Activated T-helper 17 cell treated with anti-CD3 and anti-CD28 coated beads, Interleukin-2, amount 50 U/mL, for 72 hours (primary cell): ENCODE results near the gene DHRS1. TPM values are rescaled to one million over a fixed set of nuclear protein-coding genes. Genes with fewer than 3 reads are reported as not detected.

ENCODE experiments used
- ATAC-seq: fragments of 150-1000 bp; cut with Tn5 transposase; replicated peaks from 2 replicates; pipeline ENCODE4 v1.10.0; 2021; ENCODE audit warnings: mild to moderate bottlenecking, moderate library complexity
- H3K27ac Mint-ChIP-seq: one replicate; pipeline ENCODE4 v1.8.0; 2022; ENCODE audit warnings: mixed read lengths
- H3K27me3 Mint-ChIP-seq: one replicate; pipeline ENCODE4 v1.8.0; 2022; ENCODE audit warnings: mixed read lengths
- H3K36me3 Mint-ChIP-seq: one replicate; pipeline ENCODE4 v1.8.0; 2022; ENCODE audit warnings: low read depth, mild to moderate bottlenecking, mixed read lengths
- H3K4me1 Mint-ChIP-seq: one replicate; pipeline ENCODE4 v1.8.0; 2022; ENCODE audit warnings: mixed read lengths
- H3K4me3 Mint-ChIP-seq: one replicate; pipeline ENCODE4 v1.8.0; 2022; ENCODE audit warnings: mild to moderate bottlenecking, mixed read lengths
- H3K9me3 Mint-ChIP-seq: one replicate; pipeline ENCODE4 v1.8.0; 2022; ENCODE audit warnings: mixed read lengths
- total RNA-seq, 2 donors: library from RNA; stranded (reverse); gene quantifications; one replicate each; pipeline ENCODE4 v1.2.3, GENCODE V29; 2022

DHRS1 gene
- total RNA-seq = 10 to 100 TPM; 12.6 to 14.2 TPM

- H3K9me3 Mint-ChIP-seq = no peaks in the 10 kb centered on the region
- peaks cover 69% of the 10 kb centered on the region for H3K36me3 Mint-ChIP-seq
- H3K27me3 Mint-ChIP-seq = no peaks in the 10 kb centered on the region
- peak; percentile 84 for ATAC-seq
- peaks cover 24% of the 10 kb centered on the region for H3K4me1 Mint-ChIP-seq
- peak within 1 kb of the TSS; percentile 95 for H3K4me3 Mint-ChIP-seq
- H3K27ac Mint-ChIP-seq = peak within 1 kb of the TSS; percentile 96
These were observed at the start of gene DHRS1, which contains the start of gene NOP9 for GRCh38 chr14:24299255-24300191. Gene DHRS1 (minus strand): TSS chr14:24299780. CDS start chr14:24299106, 674 bp downstream. Gene NOP9 (plus strand): TSS chr14:24299850. CDS start chr14:24299955, 105 bp downstream.

- Mint-ChIP-seq H3K4me3 (no peak overlapping the region), H3K36me3 (no peaks in the 10 kb centered on the region), H3K27ac (no peak overlapping the region), H3K27me3 (peaks cover 29% of the 10 kb centered on the region), H3K9me3 (no peaks in the 10 kb centered on the region), H3K4me1 (no peaks in the 10 kb centered on the region)
- ATAC-seq = no peak
These were observed 48.6 kb upstream of the DHRS1 start for GRCh38 chr14:24348186-24348585.

GRCh38 chr14:24347134-24347533, 47.6 kb upstream of the DHRS1 start:
- Mint-ChIP-seq H3K9me3 (no peaks in the 10 kb centered on the region), H3K36me3 (no peaks in the 10 kb centered on the region), H3K4me3 (no peak overlapping the region), H3K4me1 (no peaks in the 10 kb centered on the region), H3K27ac (no peak overlapping the region), H3K27me3 (peaks cover 26% of the 10 kb centered on the region)
- ATAC-seq = no peak

- no peak overlapping the region for H3K27ac Mint-ChIP-seq
- no peaks in the 10 kb centered on the region for H3K36me3 Mint-ChIP-seq
- no peak for ATAC-seq
- H3K9me3 Mint-ChIP-seq = no peaks in the 10 kb centered on the region
- H3K4me1 Mint-ChIP-seq = peaks cover 4% of the 10 kb centered on the region
- no peak overlapping the region for H3K4me3 Mint-ChIP-seq
- peaks cover 12% of the 10 kb centered on the region for H3K27me3 Mint-ChIP-seq
These were observed 44.4 kb upstream of the DHRS1 start for GRCh38 chr14:24343795-24344660.

GRCh38 chr14:24342889-24343288, 43.3 kb upstream of the DHRS1 start:
- Mint-ChIP-seq H3K4me1 (peaks cover 4% of the 10 kb centered on the region), H3K27ac (no peak overlapping the region), H3K36me3 (peaks cover 7% of the 10 kb centered on the region), H3K9me3 (no peaks in the 10 kb centered on the region), H3K27me3 (peaks cover 12% of the 10 kb centered on the region), H3K4me3 (no peak overlapping the region)
- no peak for ATAC-seq

GRCh38 chr14:24340606-24341005, 41.0 kb upstream of the DHRS1 start:
- Mint-ChIP-seq H3K4me1 (peaks cover 4% of the 10 kb centered on the region), H3K9me3 (no peaks in the 10 kb centered on the region), H3K4me3 (peak overlapping the region; percentile 88), H3K27me3 (peaks cover 12% of the 10 kb centered on the region), H3K36me3 (peaks cover 28% of the 10 kb centered on the region), H3K27ac (no peak overlapping the region)
- no peak for ATAC-seq

- Mint-ChIP-seq H3K9me3 (no peaks in the 10 kb centered on the region), H3K4me3 (peak within 1 kb of the TSS; percentile 88), H3K4me1 (peaks cover 4% of the 10 kb centered on the region), H3K36me3 (peaks cover 37% of the 10 kb centered on the region), H3K27ac (peak within 1 kb of the TSS; percentile 64), H3K27me3 (peaks cover 11% of the 10 kb centered on the region)
- ATAC-seq = peak; percentile 97
These were observed 39.9 kb upstream of the DHRS1 start, which contains the start of gene RIPK3 for GRCh38 chr14:24339284-24340151. Gene RIPK3 (minus strand): TSS chr14:24339991. CDS start chr14:24339826, 165 bp downstream.

- peak overlapping the region; percentile 88 for H3K4me3 Mint-ChIP-seq
- H3K4me1 Mint-ChIP-seq = peaks cover 4% of the 10 kb centered on the region
- H3K9me3 Mint-ChIP-seq = no peaks in the 10 kb centered on the region
- H3K27ac Mint-ChIP-seq = no peak overlapping the region
- peaks cover 37% of the 10 kb centered on the region for H3K36me3 Mint-ChIP-seq
- ATAC-seq = no peak
- peaks cover 8% of the 10 kb centered on the region for H3K27me3 Mint-ChIP-seq
These were observed 39.3 kb upstream of the DHRS1 start for GRCh38 chr14:24338843-24339242.

GRCh38 chr14:24337824-24338175, 38.2 kb upstream of the DHRS1 start:
- Mint-ChIP-seq H3K4me1 (peaks cover 4% of the 10 kb centered on the region), H3K4me3 (peak overlapping the region; percentile 88), H3K27me3 (peaks cover 6% of the 10 kb centered on the region), H3K9me3 (no peaks in the 10 kb centered on the region), H3K36me3 (peaks cover 37% of the 10 kb centered on the region), H3K27ac (no peak overlapping the region)
- ATAC-seq = no peak

- Mint-ChIP-seq H3K4me3 (peak overlapping the region; percentile 88), H3K36me3 (peaks cover 38% of the 10 kb centered on the region), H3K27me3 (peaks cover 8% of the 10 kb centered on the region), H3K9me3 (no peaks in the 10 kb centered on the region), H3K27ac (no peak overlapping the region), H3K4me1 (peaks cover 10% of the 10 kb centered on the region)
- no peak for ATAC-seq
These were observed 37.7 kb upstream of the DHRS1 start for GRCh38 chr14:24337144-24337823.

GRCh38 chr14:24335461-24336171, 36.0 kb upstream of the DHRS1 start:
- H3K4me3 Mint-ChIP-seq = peak overlapping the region; percentile 25
- peaks cover 15% of the 10 kb centered on the region for H3K4me1 Mint-ChIP-seq
- peaks cover 43% of the 10 kb centered on the region for H3K36me3 Mint-ChIP-seq
- ATAC-seq = no peak
- H3K27ac Mint-ChIP-seq = no peak overlapping the region
- H3K27me3 Mint-ChIP-seq = peaks cover 12% of the 10 kb centered on the region
- no peaks in the 10 kb centered on the region for H3K9me3 Mint-ChIP-seq

GRCh38 chr14:24334431-24335291, 35.1 kb upstream of the DHRS1 start, which contains the start of gene ADCY4:
Gene ADCY4 (minus strand): TSS chr14:24335071. CDS start chr14:24334652, 419 bp downstream.
- peaks cover 43% of the 10 kb centered on the region for H3K36me3 Mint-ChIP-seq
- H3K27me3 Mint-ChIP-seq = peaks cover 15% of the 10 kb centered on the region
- peak within 1 kb of the TSS; percentile 90 for H3K4me3 Mint-ChIP-seq
- ATAC-seq = no peak
- no peaks in the 10 kb centered on the region for H3K9me3 Mint-ChIP-seq
- H3K27ac Mint-ChIP-seq = no peak within 1 kb of the TSS
- peaks cover 14% of the 10 kb centered on the region for H3K4me1 Mint-ChIP-seq
